ENCODE measurements around the gene FES.
"Not testable (repeated sequence)": the region's sequence is repeated elsewhere in the genome, so short reads cannot be mapped to it uniquely, and the experiment has no call there.

FES gene

DNA sequence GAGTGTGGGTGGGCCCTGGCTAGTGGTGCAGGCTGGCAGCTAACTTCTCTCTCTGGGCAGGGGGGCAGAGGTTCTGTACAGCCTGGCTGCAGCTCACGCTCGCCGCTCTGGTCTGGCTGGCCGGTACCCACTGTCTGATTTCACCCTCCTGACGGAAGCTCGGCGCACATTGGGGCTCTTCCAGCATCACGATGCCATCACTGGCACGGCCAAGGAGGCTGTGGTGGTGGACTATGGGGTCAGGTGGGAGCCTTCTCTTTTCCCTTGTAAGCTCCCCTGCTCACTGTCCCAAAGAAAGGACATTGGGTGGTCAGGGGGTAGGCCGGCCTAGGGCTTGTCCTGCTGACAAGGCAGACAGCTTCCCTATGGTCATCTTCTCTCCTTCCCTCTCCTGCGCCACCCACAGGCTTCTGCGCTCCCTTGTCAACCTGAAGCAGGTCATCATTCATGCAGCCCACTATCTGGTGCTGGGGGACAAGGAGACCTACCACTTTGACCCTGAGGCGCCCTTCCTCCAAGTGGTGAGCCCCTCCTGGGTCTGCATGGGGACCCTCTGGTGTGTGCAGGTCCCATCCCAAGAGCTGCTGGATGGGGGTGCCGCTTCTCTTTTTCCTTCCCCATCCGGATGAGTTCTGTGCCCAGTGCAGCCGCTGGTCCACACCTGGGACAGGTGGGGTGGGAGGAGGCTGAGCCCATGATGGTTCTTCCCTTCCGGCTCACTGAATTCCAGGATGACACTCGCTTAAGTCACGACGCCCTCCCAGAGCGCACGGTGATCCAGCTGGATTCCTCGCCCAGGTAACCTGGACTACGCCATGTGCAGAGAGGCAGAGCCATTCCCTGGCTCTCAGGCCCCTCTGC is 26.4 kb downstream of the FES start:
- no peak for DNase-seq (ENCODE audit: low spot score)

DNA sequence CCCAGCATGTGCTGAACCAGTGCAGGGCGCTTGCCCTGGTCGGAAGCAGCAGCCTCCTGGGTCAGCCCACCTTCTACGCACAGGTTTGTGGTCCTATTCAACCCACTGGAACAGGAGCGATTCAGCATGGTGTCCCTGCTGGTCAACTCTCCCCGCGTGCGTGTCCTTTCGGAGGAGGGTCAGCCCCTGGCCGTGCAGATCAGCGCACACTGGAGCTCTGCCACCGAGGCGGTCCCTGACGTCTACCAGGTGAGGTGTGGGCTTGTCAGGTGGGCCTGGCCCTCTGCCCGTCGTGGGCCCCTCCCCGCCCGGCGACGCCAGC is 27.0 kb downstream of the FES start:
- no peak for DNase-seq (ENCODE audit: low spot score)

DNA sequence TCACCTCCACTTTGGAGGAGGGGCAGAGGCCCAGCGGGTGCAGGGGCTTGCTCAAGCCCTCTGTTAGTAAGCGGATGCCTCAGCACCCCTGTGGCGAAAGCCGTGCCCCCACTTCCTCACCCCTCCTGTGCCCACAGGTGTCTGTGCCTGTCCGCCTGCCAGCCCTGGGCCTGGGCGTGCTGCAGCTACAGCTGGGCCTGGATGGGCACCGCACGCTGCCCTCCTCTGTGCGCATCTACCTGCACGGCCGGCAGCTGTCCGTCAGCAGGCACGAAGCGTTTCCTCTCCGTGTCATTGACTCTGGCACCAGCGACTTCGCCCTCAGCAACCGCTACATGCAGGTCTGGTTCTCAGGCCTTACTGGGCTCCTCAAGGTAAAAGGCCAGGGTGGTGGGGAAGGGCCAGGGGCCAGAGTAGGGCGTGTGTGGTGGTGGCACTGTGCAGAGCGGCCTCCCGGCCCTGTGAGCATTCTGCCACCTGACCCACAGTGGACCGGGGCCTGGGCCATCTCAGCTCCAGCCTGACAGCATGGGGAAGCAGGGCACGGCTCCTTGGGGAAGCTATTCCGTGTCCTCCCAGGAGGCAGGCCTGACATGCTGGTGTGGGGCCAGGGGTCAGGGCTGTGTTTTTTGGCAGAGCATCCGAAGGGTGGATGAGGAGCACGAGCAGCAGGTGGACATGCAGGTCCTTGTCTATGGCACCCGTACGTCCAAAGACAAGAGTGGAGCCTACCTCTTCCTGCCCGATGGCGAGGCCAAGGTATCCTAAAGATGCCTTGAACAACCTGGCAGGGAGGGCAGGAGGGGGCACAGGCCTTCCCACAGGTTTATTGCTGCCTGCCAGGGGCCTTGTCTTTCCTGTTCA is 27.8 kb downstream of the FES start:
- no peak for DNase-seq (ENCODE audit: low spot score)

DNA sequence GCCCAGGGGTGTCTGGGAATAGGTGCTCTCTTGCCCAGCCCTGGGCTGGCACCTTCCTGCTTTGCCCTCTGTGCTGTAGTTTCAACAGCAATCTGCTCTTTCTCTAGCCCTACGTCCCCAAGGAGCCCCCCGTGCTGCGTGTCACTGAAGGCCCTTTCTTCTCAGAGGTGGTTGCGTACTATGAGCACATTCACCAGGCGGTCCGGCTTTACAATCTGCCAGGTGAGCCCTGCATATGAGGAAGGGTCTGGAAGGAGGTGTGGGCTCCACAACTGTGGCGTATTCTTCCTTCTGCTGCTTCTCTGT is 28.4 kb downstream of the FES start:
- DNase-seq (ENCODE audit: low spot score), result no peak

DNA sequence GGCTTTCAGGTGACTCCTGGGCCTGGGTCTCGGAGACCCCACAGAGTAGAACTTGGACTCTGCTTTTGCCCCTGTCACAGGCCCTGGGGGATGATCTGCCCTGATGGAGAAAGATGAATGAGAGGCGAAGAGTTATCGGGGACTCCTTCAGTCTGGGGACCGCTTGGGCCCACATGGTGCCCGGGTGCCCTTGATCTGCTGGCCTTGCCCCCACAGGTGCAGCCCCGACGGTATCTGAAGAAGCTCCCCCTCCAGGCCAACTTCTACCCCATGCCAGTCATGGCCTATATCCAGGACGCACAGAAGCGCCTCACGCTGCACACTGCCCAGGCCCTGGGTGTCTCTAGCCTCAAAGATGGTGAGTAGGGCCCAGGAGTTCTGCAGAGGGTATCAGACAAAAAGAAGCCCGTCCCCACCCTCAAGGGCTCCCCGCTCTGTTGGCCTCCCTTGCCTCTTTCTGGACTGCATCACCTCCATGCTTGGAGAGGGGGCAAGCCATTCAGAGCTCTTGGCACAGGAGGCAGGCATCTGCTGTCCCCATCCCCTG is 29.2 kb downstream of the FES start:
- no peak for DNase-seq (ENCODE audit: low spot score)

DNA sequence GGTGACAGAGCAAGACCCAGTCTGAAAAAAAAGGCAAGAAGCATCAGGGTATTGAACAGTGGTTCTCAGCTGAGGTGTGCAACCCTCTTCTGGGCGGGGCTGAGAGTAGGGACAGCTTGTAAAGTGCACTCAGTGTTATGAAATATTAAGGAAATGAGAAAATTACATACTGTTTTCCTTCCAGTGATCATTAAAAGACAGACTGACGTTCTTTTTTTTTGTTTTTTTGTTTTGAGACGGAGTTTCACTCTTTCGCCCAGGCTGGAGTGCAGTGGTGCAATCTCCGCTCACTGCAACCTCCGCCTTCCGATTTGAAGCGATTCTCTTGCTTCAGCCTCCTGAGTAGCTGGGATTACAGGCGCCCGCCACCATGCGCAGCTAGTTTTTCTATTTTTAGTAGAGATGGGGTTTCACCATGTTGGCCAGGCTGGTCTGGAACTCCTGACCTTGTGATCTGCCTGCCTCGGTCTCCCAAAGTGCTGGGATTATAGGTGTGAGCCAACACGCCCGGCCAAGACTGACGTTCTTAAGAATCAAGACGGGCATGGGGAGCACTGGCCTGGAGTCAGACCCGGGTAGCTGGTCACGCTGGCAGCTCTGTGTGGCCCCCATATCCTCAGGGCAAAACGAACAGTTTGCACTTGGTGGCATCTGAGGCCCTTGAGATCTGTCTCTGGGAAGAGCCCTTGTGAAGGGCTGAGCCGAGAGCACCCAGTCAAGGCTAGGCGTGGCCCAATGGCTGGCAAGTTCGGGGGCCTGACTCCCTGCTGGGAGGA is 30.2 kb downstream of the FES start:
- no peak for DNase-seq (ENCODE audit: low spot score)

DNA sequence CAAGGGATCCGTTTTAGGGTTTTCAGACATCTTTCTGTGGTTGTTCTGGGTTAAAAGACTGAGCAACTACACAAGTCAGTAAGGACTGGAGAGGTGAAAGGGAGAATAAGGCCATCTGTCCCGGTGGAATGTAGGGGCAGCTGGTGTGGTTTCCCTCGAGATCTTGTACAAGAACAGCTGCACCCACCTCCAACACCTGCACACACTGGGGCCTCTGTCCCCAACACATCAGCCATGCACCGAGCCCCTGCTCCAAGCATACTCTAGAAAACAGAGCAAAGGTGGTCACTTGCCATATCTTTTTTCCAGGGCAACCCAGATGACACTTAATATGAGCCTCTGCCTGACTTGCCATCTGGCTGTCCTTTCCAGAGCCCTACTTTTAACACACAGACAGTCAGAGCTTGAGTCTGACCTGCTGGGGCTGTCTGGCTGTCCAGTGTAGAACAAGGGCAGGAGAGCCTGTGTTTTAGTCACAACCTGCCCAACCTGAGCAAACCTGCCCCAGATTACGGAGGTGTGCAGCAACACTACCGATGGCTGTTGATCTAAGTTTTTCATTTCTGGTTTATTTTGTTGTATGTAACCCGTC is 31.0 kb downstream of the FES start:
- DNase-seq (ENCODE audit: low spot score), result no peak

DNA sequence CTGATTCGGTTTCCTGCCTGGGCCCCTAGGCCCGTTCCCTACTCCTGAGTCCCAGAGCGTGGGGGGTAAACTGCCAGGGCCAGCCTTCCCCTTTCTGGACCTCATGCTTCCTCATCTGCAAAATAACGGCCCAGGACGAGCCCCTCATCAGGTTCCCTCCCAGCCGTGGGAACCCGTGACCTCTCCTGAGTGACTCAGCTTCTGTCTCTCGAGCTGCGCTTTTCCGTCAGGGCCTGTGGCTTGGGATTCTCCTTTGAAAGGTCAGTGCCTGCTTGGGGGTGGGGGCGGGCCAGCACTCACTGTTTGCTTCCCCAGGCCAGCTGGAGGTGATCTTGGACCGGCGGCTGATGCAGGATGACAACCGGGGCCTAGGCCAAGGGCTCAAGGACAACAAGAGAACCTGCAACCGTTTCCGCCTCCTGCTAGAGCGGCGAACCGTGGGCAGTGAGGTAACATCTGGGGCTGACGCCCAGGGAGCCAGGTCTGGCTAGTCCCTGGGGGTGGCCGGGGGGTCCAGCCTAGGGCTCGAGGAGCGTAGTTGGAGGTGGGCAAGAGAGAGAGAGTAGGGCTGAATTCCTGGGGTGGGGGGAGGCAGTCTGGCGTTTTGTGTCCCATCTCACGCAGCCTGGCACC is 31.6 kb downstream of the FES start:
- DNase-seq (ENCODE audit: low spot score), result no peak

DNA sequence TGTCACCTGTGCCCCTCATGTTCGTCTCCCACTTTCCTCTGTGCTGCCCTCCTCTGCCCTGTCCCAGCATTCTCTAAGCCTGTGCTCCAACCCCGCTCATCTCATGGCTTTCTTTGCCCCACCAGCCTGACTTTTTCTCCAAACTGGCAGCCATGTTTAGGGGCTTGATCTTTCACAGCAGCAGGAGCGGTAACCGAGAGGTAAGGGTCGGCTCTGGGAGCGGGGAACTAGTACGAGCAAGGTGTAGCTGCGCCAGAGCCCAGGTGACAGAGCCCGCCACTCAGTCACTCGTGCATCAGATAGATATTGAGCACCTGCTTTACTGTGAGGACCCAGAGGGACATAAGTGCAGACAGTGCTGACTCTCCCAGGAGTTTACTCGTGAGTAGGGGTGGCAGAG is 32.2 kb downstream of the FES start:
- no peak for DNase-seq (ENCODE audit: low spot score)

DNA sequence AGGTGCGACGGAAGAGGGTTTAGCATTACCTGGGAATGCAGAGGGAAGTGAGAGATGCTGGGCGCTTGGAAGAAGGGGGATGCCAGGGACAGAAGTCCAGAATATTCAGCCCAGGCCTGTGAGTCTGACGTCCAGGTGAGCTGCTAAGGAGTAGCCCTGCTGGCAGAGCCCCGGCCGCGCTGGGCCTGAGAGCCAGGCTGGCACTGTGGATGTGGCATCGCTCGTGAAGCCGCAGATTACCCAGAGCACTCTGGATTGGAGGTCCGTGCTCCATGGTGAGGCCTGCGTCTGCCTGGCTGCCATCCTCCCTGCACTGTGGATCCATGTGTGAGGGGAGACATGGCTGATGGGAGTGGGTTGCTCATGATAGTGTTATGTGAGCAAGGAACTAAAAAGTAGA is 33.3 kb downstream of the FES start:
- no peak for DNase-seq (ENCODE audit: low spot score)

DNA sequence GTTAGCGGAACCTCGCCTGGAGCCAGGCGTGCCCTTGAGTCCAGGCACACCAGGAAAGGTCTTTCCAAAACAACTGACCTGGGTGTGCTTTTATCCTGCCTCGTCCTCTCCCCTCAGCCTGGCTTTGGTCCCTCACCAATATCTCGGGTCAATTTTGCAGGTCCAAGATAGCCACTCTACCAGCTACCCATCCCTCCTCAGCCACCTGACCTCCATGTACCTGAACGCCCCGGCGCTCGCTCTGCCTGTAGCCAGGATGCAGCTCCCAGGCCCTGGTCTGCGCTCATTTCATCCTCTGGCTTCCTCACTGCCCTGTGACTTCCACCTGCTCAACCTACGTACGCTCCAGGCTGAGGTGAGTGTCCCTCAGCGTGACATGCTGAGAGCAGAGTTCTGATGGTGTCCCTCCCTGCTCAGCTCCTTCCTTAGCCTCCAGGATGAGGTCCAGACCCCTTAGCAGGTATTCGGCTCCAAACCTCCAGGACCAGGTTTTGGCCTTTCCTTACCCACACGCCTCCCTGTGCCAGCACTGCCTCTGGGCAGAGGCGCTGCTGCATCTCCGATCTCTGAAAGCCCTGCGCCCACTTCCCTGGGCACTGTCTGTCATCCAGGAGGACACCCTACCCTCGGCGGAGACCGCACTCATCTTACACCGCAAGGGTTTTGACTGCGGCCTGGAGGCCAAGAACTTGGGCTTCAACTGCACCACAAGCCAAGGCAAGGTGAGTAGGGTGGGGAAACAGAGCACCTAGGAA is 33.9 kb downstream of the FES start:
- DNase-seq (ENCODE audit: low spot score), result no peak

DNA sequence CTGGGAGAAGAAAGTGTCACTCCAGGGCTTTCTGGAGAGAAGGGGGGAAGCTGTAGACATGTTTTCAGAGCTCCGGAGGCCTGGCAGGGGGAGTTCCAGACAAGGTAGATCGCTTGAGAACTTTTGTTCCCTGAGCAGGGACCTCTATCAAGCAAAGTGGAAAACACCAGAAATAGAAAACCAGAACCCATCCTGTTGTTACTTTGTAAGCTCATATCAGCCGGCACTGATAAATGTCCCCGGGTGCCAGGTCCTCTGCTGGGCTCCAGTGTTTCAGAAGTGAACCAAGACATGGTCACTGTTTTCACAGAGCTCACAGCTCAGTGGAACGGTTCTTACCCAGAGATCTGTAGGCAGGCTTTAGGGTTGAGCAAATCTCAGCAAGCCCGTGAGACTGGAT is 34.5 kb downstream of the FES start:
- no peak for DNase-seq (ENCODE audit: low spot score)

DNA sequence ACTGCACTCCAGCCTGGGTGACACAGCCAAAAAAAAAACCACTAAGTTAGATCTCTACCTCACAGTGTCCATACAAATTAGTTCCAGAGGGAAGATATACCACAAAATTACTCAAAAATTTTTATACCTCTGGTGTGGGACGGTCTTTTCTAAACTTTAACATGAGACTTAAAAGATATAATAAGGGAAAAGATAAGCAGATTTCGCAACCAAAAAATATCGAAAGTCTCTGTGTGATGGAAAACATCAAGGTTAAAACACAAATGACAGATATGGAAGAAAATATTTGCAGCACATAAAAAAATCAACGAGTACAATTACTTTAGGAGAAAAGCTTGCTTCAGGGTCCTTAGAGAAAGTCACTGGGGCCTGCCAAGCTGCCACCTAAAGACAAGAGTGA is 37.6 kb downstream of the FES start:
- no peak for DNase-seq (ENCODE audit: low spot score)

DNA sequence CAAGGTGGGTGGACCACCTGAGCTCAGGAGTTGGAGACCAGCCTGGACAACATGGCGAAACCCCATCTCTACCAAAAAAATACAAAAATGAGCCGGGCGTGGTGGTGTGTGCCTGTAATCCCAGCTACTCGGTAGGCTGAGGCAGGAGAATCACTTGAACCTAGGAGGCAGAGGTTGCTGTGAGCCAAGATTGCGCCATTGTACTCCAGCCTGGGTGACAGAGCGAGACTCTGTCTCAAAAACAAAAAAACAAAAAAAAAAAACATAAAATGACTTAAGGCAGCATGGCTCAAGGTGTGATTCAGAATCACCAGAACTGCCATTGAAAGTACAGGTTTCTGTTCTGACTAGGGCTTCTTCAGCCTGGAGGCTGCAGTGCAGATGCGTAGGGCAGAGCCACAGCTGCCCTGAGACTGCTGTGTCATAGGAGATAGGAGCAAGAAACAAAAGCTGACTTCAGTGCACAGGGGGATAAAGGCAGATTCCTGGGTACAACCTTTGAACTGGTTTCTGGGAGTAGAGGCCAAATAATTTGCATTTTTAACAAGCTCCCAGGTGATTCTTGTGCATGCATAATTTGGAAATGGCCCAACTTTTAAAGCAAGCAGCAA is 38.5 kb downstream of the FES start:
- DNase-seq (ENCODE audit: low spot score), result not testable (repeated sequence)

DNA sequence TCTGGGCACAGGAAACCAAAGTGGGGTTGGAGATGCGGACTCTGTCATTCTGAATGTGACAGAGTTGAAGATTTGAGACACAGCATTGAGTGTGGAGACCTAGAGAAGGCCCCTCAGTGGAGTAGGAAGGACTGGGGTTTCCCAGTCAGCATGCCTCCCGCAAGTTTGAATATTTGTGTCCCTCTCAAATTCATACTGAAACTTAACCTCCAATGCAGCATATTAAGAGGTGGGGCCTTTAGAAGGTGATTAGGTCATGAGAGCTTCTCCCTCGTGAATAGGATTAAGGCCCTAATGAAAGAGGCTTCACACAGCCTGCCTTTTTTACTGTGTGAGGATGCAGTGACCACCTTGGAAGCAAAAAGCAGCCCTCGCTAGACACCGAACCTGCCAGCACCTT is 40.1 kb downstream of the FES start:
- no peak for DNase-seq (ENCODE audit: low spot score)

DNA sequence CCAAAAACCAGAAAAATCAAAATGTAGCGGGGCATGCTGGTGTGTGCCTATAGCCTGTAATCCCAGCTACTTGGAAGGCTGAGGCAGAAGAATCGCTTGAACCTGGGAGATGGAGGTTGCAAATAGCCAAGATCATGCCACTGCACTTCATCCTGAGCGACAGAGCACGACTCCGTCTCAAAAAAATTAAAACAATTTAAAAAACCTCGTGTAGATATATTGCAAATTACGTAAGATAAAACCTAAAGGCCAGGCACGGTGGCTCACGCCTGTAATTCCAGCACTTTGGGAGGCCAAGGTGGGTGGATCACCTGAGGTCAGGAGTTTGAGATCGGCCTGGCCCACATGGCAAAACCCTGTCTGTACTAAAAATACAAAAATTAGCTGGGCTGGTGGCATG is 42.5 kb downstream of the FES start:
- DNase-seq (ENCODE audit: low spot score), result not testable (repeated sequence)

DNA sequence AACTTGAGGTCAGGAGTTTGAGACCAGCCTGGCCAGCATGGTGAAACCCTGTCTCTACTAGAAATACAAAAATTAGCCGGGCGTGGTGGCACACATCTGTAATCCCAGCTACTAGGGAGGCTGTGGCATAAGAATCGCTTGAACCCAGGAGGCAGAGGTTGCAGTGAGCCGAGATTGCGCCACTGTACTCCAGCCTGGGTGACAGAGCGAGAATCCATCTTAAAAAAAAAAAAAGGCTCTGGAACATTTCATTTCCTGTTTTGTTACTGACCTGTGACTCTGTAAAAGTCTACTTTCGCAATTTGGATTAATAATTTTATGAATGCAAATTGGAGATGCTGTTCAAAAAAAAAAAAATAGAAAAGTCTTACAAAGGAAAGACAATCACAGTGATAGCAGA is 43.8 kb downstream of the FES start:
- DNase-seq (ENCODE audit: low spot score), result not testable (repeated sequence)

DNA sequence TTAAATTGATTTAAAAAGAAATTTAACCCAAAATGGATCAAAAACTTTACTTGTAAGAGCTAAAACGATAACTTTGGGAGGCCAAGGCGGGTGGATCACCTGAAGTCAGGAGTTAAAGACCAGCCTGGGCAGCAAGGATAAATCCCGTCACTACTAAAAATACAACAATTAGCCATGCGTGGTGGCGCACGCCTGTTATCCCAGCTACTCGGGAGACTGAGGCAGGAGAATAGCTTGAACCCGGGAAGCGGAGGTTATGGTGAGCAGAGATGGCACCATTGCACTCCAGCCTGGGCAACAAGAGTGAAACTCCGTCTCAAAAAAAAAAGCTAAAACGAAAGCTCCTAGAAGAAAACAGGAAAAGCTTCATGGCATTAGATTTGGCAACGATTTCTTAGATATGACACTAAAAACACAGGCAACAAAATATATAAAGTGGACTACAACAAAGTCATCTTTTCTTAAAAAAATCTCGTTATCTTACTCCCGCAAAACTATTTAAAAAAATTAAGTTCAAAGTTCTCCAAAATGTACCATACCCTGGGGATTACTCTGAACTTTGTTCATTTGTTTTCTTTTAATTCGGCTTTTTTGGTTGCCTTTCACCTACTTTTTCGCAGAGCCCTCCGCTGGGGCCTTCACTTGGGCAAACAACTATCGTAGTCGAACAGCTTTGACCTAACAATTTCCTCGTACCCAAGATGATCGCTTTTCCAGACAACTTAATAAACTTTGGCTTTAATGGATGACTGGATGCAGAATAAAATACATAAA is 45.1 kb downstream of the FES start:
- DNase-seq (ENCODE audit: low spot score), result no peak

DNA sequence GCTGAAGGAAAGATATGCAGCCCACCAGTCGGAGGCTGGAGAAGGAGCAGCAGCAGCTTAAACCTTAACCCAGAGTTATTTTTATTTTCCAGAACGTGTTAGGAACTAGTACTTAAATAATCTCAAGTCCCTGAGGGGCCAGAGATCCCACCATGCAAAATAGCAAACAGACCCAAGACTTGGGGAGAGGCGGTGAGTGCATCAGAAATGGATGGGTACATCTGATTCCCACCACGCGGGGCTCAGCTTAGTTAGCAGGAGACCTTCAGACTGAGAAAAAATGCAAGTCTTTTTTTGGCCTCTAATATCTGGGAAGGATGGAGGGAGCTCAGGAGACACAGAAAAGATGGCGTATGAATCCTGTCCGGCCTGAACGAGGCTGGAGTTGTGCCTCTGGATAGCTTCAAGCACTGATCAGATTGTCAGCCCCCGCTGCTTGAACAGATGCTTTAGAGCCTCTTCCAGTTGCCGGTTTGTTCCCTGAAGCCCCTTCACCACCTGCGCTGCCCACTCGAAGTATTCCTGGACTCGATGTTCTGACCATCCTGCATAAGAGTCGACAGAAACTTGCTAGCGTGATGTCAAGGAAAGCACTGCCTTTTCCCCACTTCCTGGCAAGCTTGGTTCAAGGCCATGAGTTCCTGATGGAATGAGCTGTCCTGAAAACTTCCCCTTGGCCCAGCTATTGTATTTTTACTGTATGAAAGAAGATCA is 46.7 kb downstream of the FES start:
- DNase-seq (ENCODE audit: low spot score), result no peak

All from iPS-NIHi11 (cell line).